Measurements from ENCODE around the gene KCNIP3.
A peak's percentile ranks its signal among the peaks of the same experiment; 100 is the strongest.
"Not testable (repeated sequence)": the region's sequence is repeated elsewhere in the genome, so short reads cannot be mapped to it uniquely, and the experiment has no call there.

Gene KCNIP3

GRCh38 chr2:95374451-95374920 is 77.3 kb downstream of the KCNIP3 start:
- DNase-seq = no peak

GRCh38 chr2:95374921-95375471 is 77.8 kb downstream of the KCNIP3 start:
- no peak for DNase-seq

- DNase-seq = no peak
Measured at GRCh38 chr2:95375532-95376150, 78.5 kb downstream of the KCNIP3 start.

- no peak for DNase-seq
Measured at GRCh38 chr2:95376311-95377215, 79.4 kb downstream of the KCNIP3 start.

GRCh38 chr2:95377216-95378123 is 80.3 kb downstream of the KCNIP3 start:
- no peak for DNase-seq

- DNase-seq = not testable (repeated sequence)
Measured at GRCh38 chr2:95378281-95378680, 81.1 kb downstream of the KCNIP3 start.

- peak; percentile 26 for DNase-seq
Measured at GRCh38 chr2:95379371-95379831, 82.3 kb downstream of the KCNIP3 start.

GRCh38 chr2:95380280-95380679 is 83.1 kb downstream of the KCNIP3 start:
- no peak for DNase-seq

- no peak for DNase-seq
Measured at GRCh38 chr2:95380731-95381130, 83.6 kb downstream of the KCNIP3 start.

- DNase-seq = no peak
Measured at GRCh38 chr2:95381212-95382191, 84.4 kb downstream of the KCNIP3 start.

- no peak for DNase-seq
Measured at GRCh38 chr2:95382192-95382591, 85.0 kb downstream of the KCNIP3 start.

GRCh38 chr2:95382686-95383634 is 85.8 kb downstream of the KCNIP3 start:
- DNase-seq = no peak

- DNase-seq = no peak
Measured at GRCh38 chr2:95383635-95384027, 86.5 kb downstream of the KCNIP3 start.

- no peak for DNase-seq
Measured at GRCh38 chr2:95384854-95385569, 87.9 kb downstream of the KCNIP3 start.

GRCh38 chr2:95385570-95385984 is 88.4 kb downstream of the KCNIP3 start:
- no peak for DNase-seq

GRCh38 chr2:95386031-95386430 is 88.9 kb downstream of the KCNIP3 start:
- no peak for DNase-seq

- no peak for DNase-seq
Measured at GRCh38 chr2:95387358-95387757, 90.2 kb downstream of the KCNIP3 start.

- no peak for DNase-seq
Measured at GRCh38 chr2:95388091-95388692, 91.0 kb downstream of the KCNIP3 start.

GRCh38 chr2:95388856-95389244 is 91.7 kb downstream of the KCNIP3 start:
- no peak for DNase-seq
